Osteoblast (primary cell): ENCODE data around the gene SAPCD2. TPM values are rescaled to one million over a fixed set of nuclear protein-coding genes. Genes with fewer than 3 reads are reported as not detected.

Experiments
- DNase-seq: peaks from one replicate; pipeline ENCODE4 v3.0.0; 2011; ENCODE audit warnings: low spot score, mixed read lengths; ENCODE audit not compliant: insufficient read length; ENCODE audit errors: missing footprints
- H2AFZ ChIP-seq: 2 replicates; pipeline ENCODE4 v1.6.0; 2011; ENCODE audit warnings: mild to moderate bottlenecking, low read length
- H3K27ac ChIP-seq: 2 replicates; pipeline ENCODE4 v1.5.1; 2011; ENCODE audit warnings: mild to moderate bottlenecking, low read depth, low read length, moderate library complexity
- H3K27me3 ChIP-seq: 2 replicates; pipeline ENCODE4 v1.6.0; 2012; ENCODE audit warnings: mild to moderate bottlenecking, control low read depth, inconsistent platforms, low read length, moderate library complexity; ENCODE audit not compliant: insufficient read depth
- H3K36me3 ChIP-seq: 2 replicates; pipeline ENCODE4 v1.5.1; 2011; ENCODE audit warnings: mild to moderate bottlenecking, low read length, control low read depth, moderate library complexity; ENCODE audit not compliant: insufficient read depth
- H3K4me1 ChIP-seq: 2 replicates; pipeline ENCODE4 v1.5.1; 2011; ENCODE audit warnings: mild to moderate bottlenecking, low read length, control low read depth, moderate library complexity; ENCODE audit not compliant: insufficient read depth
- H3K4me2 ChIP-seq: 2 replicates; pipeline ENCODE4 v1.6.0; 2011; ENCODE audit warnings: mild to moderate bottlenecking, low read length; ENCODE audit not compliant: insufficient read depth
- H3K4me3 ChIP-seq: fragments of 200-600 bp; sonication (generic); 3 replicates; pipeline ENCODE4 v1.5.1; 2012; ENCODE audit warnings: mild to moderate bottlenecking, low read length, inconsistent platforms; ENCODE audit not compliant: insufficient read depth
- H3K79me2 ChIP-seq: 2 replicates; pipeline ENCODE4 v1.6.0; 2012; ENCODE audit warnings: mild to moderate bottlenecking, low read length, control low read depth, inconsistent platforms; ENCODE audit not compliant: insufficient read depth
- H3K9me3 ChIP-seq: 2 replicates; pipeline ENCODE4 v1.5.1; 2011; ENCODE audit warnings: low read depth, low read length, control low read depth
- H4K20me1 ChIP-seq: 2 replicates; pipeline ENCODE4 v1.6.0; 2012; ENCODE audit warnings: mild to moderate bottlenecking, low read length, control low read depth; ENCODE audit not compliant: insufficient read depth
- total RNA-seq: library from RNA; depleted of rRNA; stranded (reverse); fragments of >200 nt; gene quantifications from 2 replicates; pipeline ENCODE4 v1.2.3, GENCODE V29; 2012
- TF ChIP-seq, protein P1 (sequence below): IDR thresholded peaks from 2 replicates; pipeline ENCODE4 v1.5.1; 2011; ENCODE audit warnings: mild to moderate bottlenecking, low read depth, low read length, moderate library complexity; ENCODE audit errors: extremely low read depth

The SAPCD2 gene
- total RNA-seq, 1 donor, result 1.1 TPM

DNA sequence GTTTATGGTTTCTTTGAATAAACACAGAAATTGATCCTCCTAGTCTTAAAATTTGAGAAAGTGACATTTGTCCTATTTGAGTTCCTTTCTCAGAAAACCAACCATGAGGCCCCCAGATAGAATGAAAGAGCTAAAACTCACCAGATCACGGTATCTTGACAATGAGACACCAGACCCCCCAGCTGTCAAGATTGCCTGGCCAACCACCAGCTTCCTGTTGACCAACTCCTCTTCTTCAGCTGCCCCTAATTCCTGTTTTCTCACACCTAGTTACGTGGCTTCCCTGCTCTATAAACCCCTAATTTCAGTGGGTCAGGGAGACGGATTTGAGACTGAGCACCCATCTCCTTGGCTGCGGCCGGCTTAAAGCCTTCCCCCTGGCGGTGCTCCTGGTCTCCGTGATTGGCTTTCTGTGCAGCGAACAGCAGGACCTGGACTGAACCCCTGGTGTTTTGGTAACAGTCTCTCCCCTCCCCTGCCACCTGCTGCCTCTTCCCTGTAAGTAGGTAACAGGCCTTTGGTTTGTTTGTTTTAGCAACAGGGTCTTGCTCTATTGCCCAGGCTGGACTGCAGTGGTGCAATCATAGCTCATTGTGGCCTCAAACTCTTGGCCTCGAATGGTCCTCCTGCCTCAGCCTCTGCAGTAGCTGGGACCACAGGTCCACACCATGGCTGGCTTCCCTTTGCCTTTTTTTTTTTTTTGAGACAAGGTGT is 11.7 kb downstream of the SAPCD2 start:
- no peaks in the 10 kb centered on the region for H4K20me1 ChIP-seq

DNA sequence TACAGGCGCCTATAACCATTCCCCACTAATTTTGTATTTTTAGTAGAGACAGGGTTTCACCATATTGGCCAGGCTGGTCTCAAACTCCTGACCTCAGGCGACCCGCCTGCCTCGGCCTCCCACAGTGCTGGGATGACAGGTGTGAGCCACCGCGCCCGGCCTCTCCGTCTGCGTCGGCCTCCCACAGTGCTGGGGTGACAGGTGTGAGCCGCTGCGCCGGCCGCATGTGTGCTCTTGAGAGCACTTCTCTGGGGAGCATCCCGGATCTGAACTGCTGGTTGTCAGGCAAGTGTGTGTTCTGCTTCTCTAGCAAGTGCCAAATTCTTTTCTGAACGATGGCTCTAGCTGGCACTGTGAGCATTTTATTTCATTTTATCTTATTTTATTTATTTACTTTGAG is 12.8 kb downstream of the SAPCD2 start:
- H3K4me3 ChIP-seq, result no peak overlapping the region
- H3K4me2 ChIP-seq, result no peak overlapping the region
- DNase-seq, result no peak
- no peak overlapping the region for H2AFZ ChIP-seq
- no peaks in the 10 kb centered on the region for H3K79me2 ChIP-seq
- H3K27me3 ChIP-seq, result peaks cover 29% of the 10 kb centered on the region
- H3K9me3 ChIP-seq, result no peaks in the 10 kb centered on the region
- H3K4me1 ChIP-seq, result no peaks in the 10 kb centered on the region
- H3K27ac ChIP-seq, result no peak overlapping the region
- TF ChIP-seq, protein P1, sequence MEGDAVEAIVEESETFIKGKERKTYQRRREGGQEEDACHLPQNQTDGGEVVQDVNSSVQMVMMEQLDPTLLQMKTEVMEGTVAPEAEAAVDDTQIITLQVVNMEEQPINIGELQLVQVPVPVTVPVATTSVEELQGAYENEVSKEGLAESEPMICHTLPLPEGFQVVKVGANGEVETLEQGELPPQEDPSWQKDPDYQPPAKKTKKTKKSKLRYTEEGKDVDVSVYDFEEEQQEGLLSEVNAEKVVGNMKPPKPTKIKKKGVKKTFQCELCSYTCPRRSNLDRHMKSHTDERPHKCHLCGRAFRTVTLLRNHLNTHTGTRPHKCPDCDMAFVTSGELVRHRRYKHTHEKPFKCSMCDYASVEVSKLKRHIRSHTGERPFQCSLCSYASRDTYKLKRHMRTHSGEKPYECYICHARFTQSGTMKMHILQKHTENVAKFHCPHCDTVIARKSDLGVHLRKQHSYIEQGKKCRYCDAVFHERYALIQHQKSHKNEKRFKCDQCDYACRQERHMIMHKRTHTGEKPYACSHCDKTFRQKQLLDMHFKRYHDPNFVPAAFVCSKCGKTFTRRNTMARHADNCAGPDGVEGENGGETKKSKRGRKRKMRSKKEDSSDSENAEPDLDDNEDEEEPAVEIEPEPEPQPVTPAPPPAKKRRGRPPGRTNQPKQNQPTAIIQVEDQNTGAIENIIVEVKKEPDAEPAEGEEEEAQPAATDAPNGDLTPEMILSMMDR, result no peak
- H4K20me1 ChIP-seq, result no peaks in the 10 kb centered on the region
- no peaks in the 10 kb centered on the region for H3K36me3 ChIP-seq

More for the DNA sequence above, 11.7 kb downstream of the SAPCD2 start:
- Histone ChIP-seq H3K4me3 (no peak overlapping the region), H3K79me2 (no peaks in the 10 kb centered on the region), H3K4me2 (no peak overlapping the region), H3K9me3 (no peaks in the 10 kb centered on the region), H2AFZ (no peak overlapping the region), H3K27me3 (peaks cover 18% of the 10 kb centered on the region), H3K36me3 (no peaks in the 10 kb centered on the region), H3K4me1 (no peaks in the 10 kb centered on the region), H3K27ac (no peak overlapping the region)
- TF ChIP-seq, protein P1, result no peak
- peak; percentile 29 for DNase-seq

DNA sequence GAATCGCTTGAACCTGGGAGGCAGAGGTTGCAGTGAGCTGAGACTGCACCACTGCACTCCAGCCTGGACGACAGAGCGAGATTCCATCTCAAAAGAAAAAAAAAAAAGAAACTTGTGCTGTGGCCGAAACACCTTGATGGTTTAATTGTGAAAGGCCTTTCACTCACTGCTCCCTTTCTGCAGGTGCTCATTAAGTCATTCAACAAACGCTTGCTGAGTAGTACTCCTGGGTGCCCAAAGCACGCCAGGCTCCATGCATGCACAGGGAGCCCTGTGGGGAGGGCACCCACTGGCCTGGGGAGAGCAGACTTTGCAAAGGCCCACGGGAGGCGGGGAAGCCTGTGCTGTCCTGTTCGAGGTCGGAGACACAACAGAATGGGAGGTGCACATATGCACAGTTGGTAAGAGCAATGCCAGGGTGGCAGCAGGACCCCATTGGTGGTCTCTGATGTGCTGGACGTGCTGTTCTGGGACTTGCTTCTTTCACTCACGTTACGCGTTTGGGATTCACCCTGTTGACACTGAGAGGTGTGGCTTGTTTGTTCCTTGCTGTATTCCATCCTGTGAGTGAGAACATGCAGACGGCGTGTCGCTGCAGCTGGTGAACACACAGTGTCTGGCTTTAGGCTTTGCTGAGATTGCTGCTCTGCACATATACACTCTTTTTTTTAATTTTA is 13.5 kb downstream of the SAPCD2 start:
- peak; percentile 86 for DNase-seq
- no peak overlapping the region for H2AFZ ChIP-seq
- no peak overlapping the region for H3K27ac ChIP-seq
- H3K36me3 ChIP-seq, result no peaks in the 10 kb centered on the region
- H3K4me3 ChIP-seq, result no peak overlapping the region
- H3K4me1 ChIP-seq, result no peaks in the 10 kb centered on the region
- no peaks in the 10 kb centered on the region for H4K20me1 ChIP-seq
- TF ChIP-seq, protein P1, result no peak
- H3K27me3 ChIP-seq, result peaks cover 33% of the 10 kb centered on the region
- no peaks in the 10 kb centered on the region for H3K79me2 ChIP-seq
- no peak overlapping the region for H3K4me2 ChIP-seq
- H3K9me3 ChIP-seq, result no peaks in the 10 kb centered on the region
